ENCODE data around the gene TSLP.

TSLP gene

GRCh38 chr5:111058064-111058463 lies 13.4 kb upstream of the TSLP start:
- DNase-seq (ENCODE audit: low read depth in 1 of 2, low spot score in 1 of 2): no peak
- Histone ChIP-seq H3K27ac (replicated peaks) (no peak overlapping the region), H3K27me3 (ENCODE audit: insufficient read depth, poor library complexity, severe bottlenecking) (no peaks in the 10 kb centered on the region), H3K4me3 (replicated peaks; ENCODE audit: insufficient read depth, low read length) (no peak overlapping the region)
- TF ChIP-seq GABPA (IDR thresholded peaks at IDR 0.05; ENCODE audit: low read depth) (no peak), CTCF (IDR thresholded peaks at IDR 0.05; ENCODE audit: insufficient read depth, low read length) (no peak), POLR2AphosphoS5 (IDR thresholded peaks at IDR 0.05; ENCODE audit: low read depth) (no peak), SPI1 (IDR thresholded peaks at IDR 0.05; ENCODE audit: borderline replicate concordance, low read depth) (no peak), REST (IDR thresholded peaks at IDR 0.05; ENCODE audit: insufficient replicate concordance, low read depth) (no peak)

DNA sequence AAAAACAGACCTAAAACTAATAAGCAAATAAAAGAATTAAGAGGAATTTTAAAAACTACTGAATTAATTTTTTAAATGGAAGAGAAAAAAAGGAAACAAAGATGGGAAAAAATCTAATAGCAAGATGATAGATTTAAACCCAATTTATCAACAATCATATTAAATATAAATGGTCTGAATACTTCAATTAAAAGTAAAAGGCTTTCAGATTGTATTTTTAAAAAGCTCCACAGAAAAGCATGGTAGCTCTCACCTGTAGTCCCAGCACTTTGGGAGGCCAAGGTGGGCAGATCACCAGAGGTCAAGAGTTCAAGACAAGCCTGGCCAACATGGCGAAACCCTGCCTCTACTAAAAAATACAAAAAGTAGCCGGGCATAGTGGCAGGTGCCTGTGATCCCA lies 11.3 kb upstream of the TSLP start:
- no peaks in the 10 kb centered on the region for H3K27me3 ChIP-seq (ENCODE audit: insufficient read depth, poor library complexity, severe bottlenecking)
- no peak for DNase-seq (ENCODE audit: low read depth in 1 of 2, low spot score in 1 of 2)
- no peak for TF ChIP-seq GABPA (IDR thresholded peaks at IDR 0.05; ENCODE audit: low read depth)
- no peak for TF ChIP-seq CTCF (IDR thresholded peaks at IDR 0.05; ENCODE audit: insufficient read depth, low read length)
- TF ChIP-seq SPI1 (IDR thresholded peaks at IDR 0.05; ENCODE audit: borderline replicate concordance, low read depth): no peak
- no peak for TF ChIP-seq POLR2AphosphoS5 (IDR thresholded peaks at IDR 0.05; ENCODE audit: low read depth)
- no peak for TF ChIP-seq REST (IDR thresholded peaks at IDR 0.05; ENCODE audit: insufficient replicate concordance, low read depth)
- no peak overlapping the region for H3K27ac ChIP-seq (replicated peaks)
- no peak overlapping the region for H3K4me3 ChIP-seq (replicated peaks; ENCODE audit: insufficient read depth, low read length)

GRCh38 chr5:111061618-111062017 lies 9.9 kb upstream of the TSLP start:
- no peak overlapping the region for H3K4me3 ChIP-seq (replicated peaks; ENCODE audit: insufficient read depth, low read length)
- no peak overlapping the region for H3K27ac ChIP-seq (replicated peaks)
- H3K27me3 ChIP-seq (ENCODE audit: insufficient read depth, poor library complexity, severe bottlenecking): no peaks in the 10 kb centered on the region
- TF ChIP-seq POLR2AphosphoS5 (IDR thresholded peaks at IDR 0.05; ENCODE audit: low read depth) (no peak), SPI1 (IDR thresholded peaks at IDR 0.05; ENCODE audit: borderline replicate concordance, low read depth) (no peak), REST (IDR thresholded peaks at IDR 0.05; ENCODE audit: insufficient replicate concordance, low read depth) (no peak), GABPA (IDR thresholded peaks at IDR 0.05; ENCODE audit: low read depth) (no peak), CTCF (IDR thresholded peaks at IDR 0.05; ENCODE audit: insufficient read depth, low read length) (no peak)
- DNase-seq (ENCODE audit: low read depth in 1 of 2, low spot score in 1 of 2): no peak

Data from HL-60 (cell line).